Activated CD4-positive, alpha-beta T cell treated with anti-CD3 and anti-CD28 coated beads for 36 hours (primary cell): ENCODE measurements around the gene CUX1. TPM values are rescaled to one million over a fixed set of nuclear protein-coding genes. Genes with fewer than 3 reads are reported as not detected.

Source experiments
- ATAC-seq: fragments of 200-7000 bp; cut with Tn5 transposase; one replicate; pipeline ENCODE4 v1.10.0; 2021; ENCODE audit warnings: mild to moderate bottlenecking, moderate library complexity
- CTCF ChIA-PET: fragments of 350-600 bp; sonication (Branson Sonifier 250); formaldehyde crosslinking; loops from one replicate; lab custom pipeline; 2021; ENCODE audit warnings: antibody characterized with exemption; lab: Charles Lee
- POLR2A ChIA-PET: fragments of 350-600 bp; sonication (Branson Sonifier 250); formaldehyde crosslinking; loops from one replicate; lab custom pipeline; 2021; ENCODE audit warnings: antibody characterized with exemption, inconsistent platforms; lab: Charles Lee
- DNase-seq: peaks from one replicate; pipeline ENCODE4 v3.0.0-alpha.2; 2020
- H3K27ac Mint-ChIP-seq: one replicate; pipeline ENCODE4 v1.8.0; 2021; ENCODE audit warnings: mixed read lengths
- H3K27me3 Mint-ChIP-seq: one replicate; pipeline ENCODE4 v1.8.0; 2021; ENCODE audit warnings: mixed read lengths
- H3K36me3 Mint-ChIP-seq: one replicate; pipeline ENCODE4 v1.8.0; 2021; ENCODE audit warnings: low read depth, mixed read lengths
- H3K4me1 Mint-ChIP-seq: one replicate; pipeline ENCODE4 v1.8.0; 2021; ENCODE audit warnings: mixed read lengths
- H3K4me3 Mint-ChIP-seq: one replicate; pipeline ENCODE4 v1.8.0; 2021; ENCODE audit warnings: mild to moderate bottlenecking, moderate library complexity, mixed read lengths
- H3K9me3 Mint-ChIP-seq: one replicate; pipeline ENCODE4 v1.8.0; 2021; ENCODE audit warnings: low read depth, mixed read lengths
- intact Hi-C, 2 experiments: fragments of 100-400 bp; cut with DNase I in 1 of 2; cut with micrococcal nuclease in 1 of 2; formaldehyde crosslinking; loops; one replicate each; pipeline versions ENCODE4 v1.14.2 to v1.15.1; 2022 to 2024; cut with DNase I, micrococcal nuclease
- total RNA-seq, 2 experiments: library from RNA; stranded (reverse); gene quantifications; one replicate each; pipeline ENCODE4 v1.2.3, GENCODE V29; 2021

The CUX1 gene
- total RNA-seq, 2 experiments from 2014 or later = 21.6 to 23.5 TPM

DNA sequence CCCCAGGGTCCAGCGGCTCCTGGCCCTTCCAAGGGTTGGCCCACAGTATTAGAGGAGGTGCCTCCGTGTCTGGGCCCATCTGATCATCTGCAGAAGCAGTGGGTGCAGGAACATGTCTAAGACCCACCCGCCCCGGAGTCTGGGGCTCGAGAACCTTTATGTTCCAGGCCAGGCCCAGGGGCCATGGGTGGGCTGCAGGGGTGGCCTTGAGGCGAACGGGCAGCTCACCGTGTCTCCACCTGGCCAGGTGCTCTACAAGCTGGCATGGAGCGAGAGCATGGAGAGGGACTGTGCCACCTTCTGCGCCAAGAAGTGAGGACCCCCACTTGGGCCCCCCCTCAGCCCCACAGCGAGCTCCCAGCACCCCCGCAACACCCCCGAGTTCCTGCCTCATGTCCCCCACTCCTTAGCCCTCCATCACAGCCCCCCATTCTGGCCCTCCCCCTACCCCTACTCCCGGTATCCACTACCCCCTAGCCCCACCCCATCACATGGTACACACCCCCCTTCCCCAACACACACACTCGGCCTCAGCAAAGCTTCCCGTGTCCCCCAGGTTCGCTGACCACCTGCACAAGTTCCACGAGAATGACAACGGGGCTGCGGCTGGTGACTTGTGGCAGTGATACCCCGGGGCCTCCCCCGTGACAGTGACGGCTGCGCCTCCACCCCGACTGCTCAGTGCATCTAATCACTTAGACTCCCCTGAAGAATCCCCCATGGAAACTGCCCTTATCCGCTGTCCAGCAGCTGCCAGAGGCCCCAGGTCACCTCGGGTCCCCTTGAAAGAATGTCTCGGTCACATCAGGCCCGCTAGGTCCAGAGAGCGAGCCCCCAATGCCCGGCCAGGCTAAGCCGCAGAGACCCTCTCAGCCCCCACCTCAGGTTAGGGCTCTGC is 465.3 kb downstream of the CUX1 start:
- H3K27ac Mint-ChIP-seq = no peak overlapping the region
- H3K4me1 Mint-ChIP-seq = peaks cover 20% of the 10 kb centered on the region
- intact Hi-C loops = loop anchor here in 1 of 2 experiments (10.0 kb wide), 1 partner anchor 182 kb away; the partner anchor contains the start of genes ALKBH4 and LRWD1
- H3K36me3 Mint-ChIP-seq = no peaks in the 10 kb centered on the region
- no peak overlapping the region for H3K4me3 Mint-ChIP-seq
- no peak for DNase-seq
- no peak for ATAC-seq
- POLR2A ChIA-PET = no interaction called here
- CTCF ChIA-PET = interaction anchor here (0.6 to 1.4 kb wide), 2 partner anchors 11 to 124 kb away, joined by 3 read pairs; no protein-coding TSS in a partner anchor
- no peaks in the 10 kb centered on the region for H3K9me3 Mint-ChIP-seq
- peaks cover 7% of the 10 kb centered on the region for H3K27me3 Mint-ChIP-seq

- intact Hi-C loops = loop anchor here in 1 of 2 experiments (10.0 kb wide), 1 partner anchor 181 kb away; the partner anchor contains the start of genes ALKBH4 and LRWD1
- Mint-ChIP-seq H3K36me3 (no peaks in the 10 kb centered on the region), H3K4me3 (no peak overlapping the region), H3K4me1 (peaks cover 26% of the 10 kb centered on the region), H3K27ac (no peak overlapping the region), H3K9me3 (no peaks in the 10 kb centered on the region), H3K27me3 (peaks cover 11% of the 10 kb centered on the region)
- CTCF ChIA-PET = interaction anchor here (0.6 to 1.4 kb wide), 2 partner anchors 10 to 123 kb away, joined by 3 read pairs; no protein-coding TSS in a partner anchor
- ATAC-seq (no peak), DNase-seq (no peak)
- POLR2A ChIA-PET = no interaction called here
These were observed 466.2 kb downstream of the CUX1 start for GRCh38 chr7:102283477-102284189.

DNA sequence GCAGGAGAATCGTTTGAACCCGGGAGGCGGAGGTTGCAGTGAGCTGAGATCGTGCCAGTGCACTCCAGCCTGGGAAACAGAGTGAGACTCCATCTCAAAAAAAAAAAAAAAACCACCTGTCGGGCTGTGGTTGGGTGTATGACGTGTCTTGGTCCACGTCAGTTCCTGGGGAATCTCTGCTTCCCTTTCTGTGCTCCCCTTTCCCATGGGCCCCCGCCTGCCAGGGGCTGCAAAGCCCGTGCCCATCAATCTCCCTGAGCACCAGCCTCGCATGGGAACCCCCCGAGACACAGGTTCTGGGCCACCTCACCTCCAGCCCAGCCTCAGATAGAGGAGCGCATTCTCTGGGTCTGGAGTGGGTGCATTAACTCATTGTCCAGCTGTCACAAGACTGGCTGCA is 467.0 kb downstream of the CUX1 start:
- ATAC-seq (peak; percentile 23), DNase-seq (peak; percentile 49)
- Mint-ChIP-seq H3K4me1 (peaks cover 30% of the 10 kb centered on the region), H3K36me3 (no peaks in the 10 kb centered on the region), H3K27me3 (peaks cover 11% of the 10 kb centered on the region), H3K27ac (no peak overlapping the region), H3K9me3 (no peaks in the 10 kb centered on the region), H3K4me3 (no peak overlapping the region)
- ChIA-PET CTCF (interaction anchor here (1.4 kb wide), 1 partner anchor 122 kb away, joined by 3 read pairs; no protein-coding TSS in a partner anchor), POLR2A (no interaction called here)
- intact Hi-C loops = loop anchor here in 1 of 2 experiments (10.0 kb wide), 1 partner anchor 180 kb away; the partner anchor contains the start of genes ALKBH4 and LRWD1

DNA sequence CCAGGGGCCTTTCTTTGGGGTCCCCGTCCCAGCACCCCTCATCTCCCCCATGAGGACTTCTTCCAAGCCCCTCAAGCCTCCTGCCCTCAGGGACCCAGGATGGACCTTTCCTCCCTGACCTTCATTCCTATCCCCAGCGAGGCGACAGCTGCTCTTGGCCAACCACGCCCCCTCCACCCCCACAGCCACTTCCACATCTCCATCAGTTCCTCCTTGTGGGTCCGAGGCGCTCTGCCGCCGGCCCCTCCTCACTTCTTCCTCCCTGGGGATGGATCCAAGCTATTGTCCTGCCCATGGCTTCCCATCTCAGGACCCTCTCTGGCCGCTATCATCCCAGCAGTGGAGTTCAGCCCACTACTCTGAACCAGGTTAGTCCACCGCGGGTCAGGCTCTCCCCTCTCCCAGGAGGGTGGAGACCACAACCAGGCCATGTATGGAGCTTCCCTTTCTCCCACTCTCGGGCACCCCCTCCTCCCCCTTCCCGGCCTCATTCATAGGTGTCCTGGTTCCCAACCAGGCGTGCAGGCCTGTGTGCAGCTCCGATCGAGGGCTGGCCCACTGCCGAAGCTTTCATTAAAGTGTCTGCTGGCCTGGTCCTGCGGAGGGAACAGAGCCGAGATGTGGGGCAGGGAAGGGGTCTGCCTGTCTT is 467.6 kb downstream of the CUX1 start:
- Mint-ChIP-seq H3K27me3 (peaks cover 11% of the 10 kb centered on the region), H3K27ac (no peak overlapping the region), H3K36me3 (no peaks in the 10 kb centered on the region), H3K4me3 (peak overlapping the region; percentile 13), H3K9me3 (no peaks in the 10 kb centered on the region), H3K4me1 (peaks cover 27% of the 10 kb centered on the region)
- ChIA-PET POLR2A (no interaction called here), CTCF (no interaction called here)
- intact Hi-C loops = loop anchor here in 1 of 2 experiments (10.0 kb wide), 1 partner anchor 180 kb away; the partner anchor contains the start of genes ALKBH4 and LRWD1
- DNase-seq (no peak), ATAC-seq (no peak)

DNA sequence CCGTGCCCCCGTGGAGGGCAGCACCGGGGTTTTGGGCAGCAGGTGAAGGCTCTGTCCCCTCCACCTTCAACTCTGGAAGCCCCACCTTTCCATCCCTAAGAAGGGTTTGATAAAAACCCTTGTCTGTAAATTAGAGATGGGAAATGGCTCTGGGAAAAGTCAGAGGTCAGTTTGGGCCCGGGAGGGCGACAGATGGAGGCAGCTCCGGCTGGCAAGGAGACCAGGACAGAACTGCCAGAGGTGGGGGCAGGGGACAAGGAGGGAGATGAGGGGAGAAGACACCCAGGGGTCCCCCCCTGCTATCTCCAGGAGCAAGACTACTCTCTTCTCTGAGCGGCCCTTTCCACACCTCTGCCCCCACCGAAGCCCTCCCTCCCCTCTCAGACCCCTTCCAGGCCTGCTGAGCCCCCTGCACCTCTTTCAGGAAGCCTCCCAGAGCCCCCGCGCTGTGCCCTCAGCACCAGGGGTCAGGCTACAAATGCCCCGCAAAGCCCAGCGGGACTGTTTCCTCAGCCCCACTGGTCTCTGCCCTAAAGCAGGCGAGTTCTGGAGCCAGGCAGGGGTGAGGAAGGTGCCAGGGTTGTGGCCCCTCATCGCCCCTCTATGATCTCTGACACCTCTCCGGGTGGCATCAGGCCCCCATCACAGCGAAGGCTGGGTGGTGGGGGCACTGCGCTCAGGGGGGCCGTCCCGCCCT is 468.3 kb downstream of the CUX1 start:
- intact Hi-C loops = loop anchor here (1.0 to 10.0 kb wide), 5 partner anchors 78 to 179 kb away; partner anchors contain the start of genes ALKBH4 (in 2 of the 2), LRWD1 (in 2 of the 2) and PRKRIP1 (in 1 of the 2)
- POLR2A ChIA-PET = no interaction called here

GRCh38 chr7:102286237-102287110 is 469.0 kb downstream of the CUX1 start, which contains the start of gene SH2B2:
TSS of gene SH2B2 (plus strand) at chr7:102286868. CDS start at chr7:102300551, 13,683 bp downstream.
- H3K27ac Mint-ChIP-seq = no peak within 1 kb of the TSS
- H3K36me3 Mint-ChIP-seq = no peaks in the 10 kb centered on the region
- ChIA-PET POLR2A (no interaction called here), CTCF (no interaction called here)
- intact Hi-C loops = loop anchor here (1.0 to 10.0 kb wide), 5 partner anchors 77 to 178 kb away; partner anchors contain the start of genes ALKBH4 (in 2 of the 2), LRWD1 (in 2 of the 2) and PRKRIP1 (in 1 of the 2)
- peaks cover 12% of the 10 kb centered on the region for H3K27me3 Mint-ChIP-seq
- DNase-seq (peak; percentile 63), ATAC-seq (peak; percentile 34)
- peak within 1 kb of the TSS; percentile 56 for H3K4me3 Mint-ChIP-seq
- no peaks in the 10 kb centered on the region for H3K9me3 Mint-ChIP-seq
- peaks cover 34% of the 10 kb centered on the region for H3K4me1 Mint-ChIP-seq

More for the DNA sequence above, 468.3 kb downstream of the CUX1 start:
- CTCF ChIA-PET = no interaction called here
- H3K4me1 Mint-ChIP-seq = peaks cover 30% of the 10 kb centered on the region
- no peaks in the 10 kb centered on the region for H3K36me3 Mint-ChIP-seq
- H3K4me3 Mint-ChIP-seq = peak overlapping the region; percentile 13
- no peak for DNase-seq
- no peak overlapping the region for H3K27ac Mint-ChIP-seq
- ATAC-seq = no peak
- H3K27me3 Mint-ChIP-seq = peaks cover 12% of the 10 kb centered on the region
- H3K9me3 Mint-ChIP-seq = no peaks in the 10 kb centered on the region

- ATAC-seq = no peak
- Mint-ChIP-seq H3K27me3 (peaks cover 17% of the 10 kb centered on the region), H3K4me1 (peaks cover 39% of the 10 kb centered on the region), H3K9me3 (no peaks in the 10 kb centered on the region), H3K27ac (no peak overlapping the region), H3K36me3 (no peaks in the 10 kb centered on the region), H3K4me3 (peak overlapping the region; percentile 56)
- intact Hi-C loops = loop anchor here (2.0 to 10.0 kb wide), 3 partner anchors 109 to 177 kb away; partner anchors contain the start of genes ALKBH4 (in 2 of the 2), LRWD1 (in 2 of the 2) and PRKRIP1 (in 1 of the 2)
- ChIA-PET CTCF (interaction anchor here (1.0 to 1.5 kb wide), 2 partner anchors 9 to 104 kb away, joined by 4 read pairs; no protein-coding TSS in a partner anchor), POLR2A (no interaction called here)
- peak; percentile 50 for DNase-seq
These were observed 469.9 kb downstream of the CUX1 start for GRCh38 chr7:102287111-102287980.

DNA sequence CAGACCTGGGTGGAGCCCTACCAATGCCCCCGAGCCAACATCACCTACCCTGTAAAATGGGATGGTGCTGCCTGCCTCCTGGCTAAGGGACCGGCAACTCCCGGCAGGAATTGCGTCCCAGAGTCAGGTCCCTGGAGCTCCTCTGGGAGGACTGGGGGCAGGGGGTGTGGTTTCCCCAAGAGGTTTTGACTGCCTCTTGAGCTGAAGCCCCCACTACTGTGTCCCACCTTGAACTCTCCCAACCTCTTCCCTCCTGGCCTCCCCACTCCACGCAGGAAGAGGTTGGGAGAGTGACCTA is 470.5 kb downstream of the CUX1 start:
- Mint-ChIP-seq H3K4me3 (peak overlapping the region; percentile 56), H3K27me3 (peaks cover 17% of the 10 kb centered on the region), H3K4me1 (peaks cover 39% of the 10 kb centered on the region), H3K27ac (no peak overlapping the region), H3K9me3 (no peaks in the 10 kb centered on the region), H3K36me3 (no peaks in the 10 kb centered on the region)
- ATAC-seq (no peak), DNase-seq (no peak)
- POLR2A ChIA-PET = interaction anchor here (0.6 kb wide), 1 partner anchor 55 kb away, joined by 4 read pairs; no protein-coding TSS in a partner anchor
- CTCF ChIA-PET = interaction anchor here (0.8 to 1.5 kb wide), 3 partner anchors 9 to 470 kb away, joined by 3 to 4 read pairs (median 4); no protein-coding TSS in a partner anchor
- intact Hi-C loops = loop anchor here (2.0 to 10.0 kb wide), 3 partner anchors 109 to 177 kb away; partner anchors contain the start of genes ALKBH4 (in 2 of the 2), LRWD1 (in 2 of the 2) and PRKRIP1 (in 1 of the 2)
